Gastroesophageal sphincter (tissue), 3 donors: ENCODE data around the gene AMDHD2.
"Not testable (repeated sequence)": the region's sequence is repeated elsewhere in the genome, so short reads cannot be mapped to it uniquely, and the experiment has no call there.

Experiments used
- CTCF ChIP-seq, 4 experiments: fragments of 200-600 bp in 2 of 4; fragments of 450-650 bp in 2 of 4; sonication (generic) in 1 of 4; IDR thresholded peaks; one replicate each; pipeline ENCODE4 v1.5.1; 2017 to 2019; ENCODE audit warnings: antibody characterized with exemption in 4 of 4, mild to moderate bottlenecking in 2 of 4, moderate library complexity in 2 of 4
- EP300 ChIP-seq: sonication (generic); formaldehyde crosslinking; IDR thresholded peaks from one replicate; pipeline ENCODE4 v1.6.1; 2017; ENCODE audit warnings: antibody characterized with exemption, mild to moderate bottlenecking

GRCh38 chr16:2572704-2573103, 52.5 kb downstream of the AMDHD2 start:
- not testable (repeated sequence) for TF ChIP-seq CTCF (IDR thresholded peaks at IDR 0.05); EP300
